Activated T-helper 2 cell treated with anti-CD3 and anti-CD28 coated beads, Interferon-gamma antibody, Interleukin-2, Interleukin-4, amounts not matched to agents 10 μg/mL and 5 μg/mL and 100 μg/mL, durations not matched to agents 14 hours and 24 hours and 36 hours (primary cell): ENCODE results near the gene CUX1. TPM values are rescaled to one million over a fixed set of nuclear protein-coding genes. Genes with fewer than 3 reads are reported as not detected.
"Not testable (repeated sequence)": the region's sequence is repeated elsewhere in the genome, so short reads cannot be mapped to it uniquely, and the experiment has no call there.

Experiments used
- DNase-seq: peaks from one replicate; pipeline ENCODE4 v3.0.0; 2021; ENCODE audit warnings: low spot score
- H3K27ac Mint-ChIP-seq: one replicate; pipeline ENCODE4 v1.8.0; 2021; ENCODE audit warnings: mixed read lengths
- H3K27me3 Mint-ChIP-seq: one replicate; pipeline ENCODE4 v1.8.0; 2021; ENCODE audit warnings: low read depth, mixed read lengths
- H3K36me3 Mint-ChIP-seq: one replicate; pipeline ENCODE4 v1.8.0; 2021; ENCODE audit warnings: low read depth, mixed read lengths
- H3K4me1 Mint-ChIP-seq: one replicate; pipeline ENCODE4 v1.8.0; 2021; ENCODE audit warnings: low read depth, mixed read lengths
- H3K4me3 Mint-ChIP-seq: one replicate; pipeline ENCODE4 v1.8.0; 2021; ENCODE audit warnings: low read depth, mild to moderate bottlenecking, moderate library complexity, mixed read lengths
- H3K9me3 Mint-ChIP-seq: one replicate; pipeline ENCODE4 v1.8.0; 2021; ENCODE audit warnings: mixed read lengths
- intact Hi-C: fragments of 100-400 bp; cut with micrococcal nuclease; formaldehyde crosslinking; loops from one replicate; pipeline ENCODE4 v1.15.1; 2023
- total RNA-seq: library from RNA; stranded (reverse); gene quantifications from 2 replicates; pipeline ENCODE4 v1.2.3, GENCODE V29; 2022

The CUX1 gene
- total RNA-seq, 1 donor from 2014 or later, result 31.5 TPM

GRCh38 chr7:102230162-102230561, 412.7 kb downstream of the CUX1 start:
- intact Hi-C loops, result loop anchor here (10.0 kb wide), 1 partner anchor 625 kb away; no protein-coding TSS in a partner anchor
- H3K36me3 Mint-ChIP-seq, DNase-seq, H3K9me3 Mint-ChIP-seq, H3K4me1 Mint-ChIP-seq, H3K4me3 Mint-ChIP-seq, H3K27me3 Mint-ChIP-seq, H3K27ac Mint-ChIP-seq: not testable (repeated sequence)

- no peaks in the 10 kb centered on the region for H3K9me3 Mint-ChIP-seq
- H3K4me3 Mint-ChIP-seq, result no peak overlapping the region
- H3K4me1 Mint-ChIP-seq, result no peaks in the 10 kb centered on the region
- no peaks in the 10 kb centered on the region for H3K27me3 Mint-ChIP-seq
- H3K36me3 Mint-ChIP-seq, result peaks cover 3% of the 10 kb centered on the region
- H3K27ac Mint-ChIP-seq, result no peak overlapping the region
- no peak for DNase-seq
- intact Hi-C loops, result loop anchor here (10.0 kb wide), 1 partner anchor 626 kb away; no protein-coding TSS in a partner anchor
These were observed 413.2 kb downstream of the CUX1 start for GRCh38 chr7:102230593-102230992.

- intact Hi-C loops, result loop anchor here (10.0 kb wide), 1 partner anchor 628 kb away; no protein-coding TSS in a partner anchor
- no peak for DNase-seq
- Mint-ChIP-seq H3K27me3 (no peaks in the 10 kb centered on the region), H3K4me1 (no peaks in the 10 kb centered on the region), H3K36me3 (peaks cover 5% of the 10 kb centered on the region), H3K4me3 (no peak overlapping the region), H3K27ac (no peak overlapping the region), H3K9me3 (no peaks in the 10 kb centered on the region)
These were observed 415.3 kb downstream of the CUX1 start for GRCh38 chr7:102232611-102233286.

- H3K4me3 Mint-ChIP-seq, result no peak overlapping the region
- H3K4me1 Mint-ChIP-seq, result no peaks in the 10 kb centered on the region
- no peaks in the 10 kb centered on the region for H3K27me3 Mint-ChIP-seq
- peaks cover 5% of the 10 kb centered on the region for H3K36me3 Mint-ChIP-seq
- intact Hi-C loops, result loop anchor here (10.0 kb wide), 1 partner anchor 629 kb away; no protein-coding TSS in a partner anchor
- no peak overlapping the region for H3K27ac Mint-ChIP-seq
- no peaks in the 10 kb centered on the region for H3K9me3 Mint-ChIP-seq
- DNase-seq, result no peak
These were observed 416.7 kb downstream of the CUX1 start for GRCh38 chr7:102234131-102234530.

- Mint-ChIP-seq H3K4me3 (no peak overlapping the region), H3K36me3 (peaks cover 5% of the 10 kb centered on the region), H3K27ac (no peak overlapping the region), H3K9me3 (no peaks in the 10 kb centered on the region), H3K4me1 (no peaks in the 10 kb centered on the region), H3K27me3 (no peaks in the 10 kb centered on the region)
- intact Hi-C loops, result loop anchor here (10.0 kb wide), 1 partner anchor 630 kb away; no protein-coding TSS in a partner anchor
- DNase-seq, result no peak
These were observed 417.6 kb downstream of the CUX1 start for GRCh38 chr7:102234801-102235550.

GRCh38 chr7:102236102-102236501, 418.7 kb downstream of the CUX1 start:
- Mint-ChIP-seq H3K9me3 (no peaks in the 10 kb centered on the region), H3K4me1 (no peaks in the 10 kb centered on the region), H3K27me3 (no peaks in the 10 kb centered on the region), H3K27ac (no peak overlapping the region), H3K4me3 (no peak overlapping the region), H3K36me3 (peaks cover 5% of the 10 kb centered on the region)
- no peak for DNase-seq
- intact Hi-C loops, result loop anchor here (2.0 to 10.0 kb wide), 2 partner anchors 547 to 631 kb away; no protein-coding TSS in a partner anchor

- Mint-ChIP-seq H3K36me3 (peaks cover 5% of the 10 kb centered on the region), H3K4me3 (no peak overlapping the region), H3K4me1 (no peaks in the 10 kb centered on the region), H3K27me3 (no peaks in the 10 kb centered on the region), H3K27ac (no peak overlapping the region), H3K9me3 (no peaks in the 10 kb centered on the region)
- intact Hi-C loops, result loop anchor here (2.0 to 10.0 kb wide), 2 partner anchors 548 to 632 kb away; no protein-coding TSS in a partner anchor
- DNase-seq, result peak; percentile 16
These were observed 419.3 kb downstream of the CUX1 start for GRCh38 chr7:102236592-102237287.

- Mint-ChIP-seq H3K36me3 (peaks cover 3% of the 10 kb centered on the region), H3K27ac (no peak overlapping the region), H3K27me3 (no peaks in the 10 kb centered on the region), H3K9me3 (no peaks in the 10 kb centered on the region), H3K4me1 (no peaks in the 10 kb centered on the region), H3K4me3 (no peak overlapping the region)
- intact Hi-C loops, result loop anchor here (10.0 kb wide), 1 partner anchor 635 kb away; no protein-coding TSS in a partner anchor
- no peak for DNase-seq
These were observed 421.9 kb downstream of the CUX1 start for GRCh38 chr7:102239206-102239820.

- H3K27me3 Mint-ChIP-seq, result no peaks in the 10 kb centered on the region
- no peaks in the 10 kb centered on the region for H3K4me1 Mint-ChIP-seq
- H3K27ac Mint-ChIP-seq, result no peak overlapping the region
- no peaks in the 10 kb centered on the region for H3K36me3 Mint-ChIP-seq
- DNase-seq, result no peak
- no peaks in the 10 kb centered on the region for H3K9me3 Mint-ChIP-seq
- H3K4me3 Mint-ChIP-seq, result no peak overlapping the region
- intact Hi-C loops, result no loop called here
These were observed 424.0 kb downstream of the CUX1 start for GRCh38 chr7:102241431-102241830.

- DNase-seq, result no peak
- intact Hi-C loops, result no loop called here
These were observed 427.2 kb downstream of the CUX1 start for GRCh38 chr7:102244601-102245000.

GRCh38 chr7:102248081-102248455, 430.6 kb downstream of the CUX1 start:
- H3K9me3 Mint-ChIP-seq, result no peaks in the 10 kb centered on the region
- H3K4me1 Mint-ChIP-seq, result peaks cover 5% of the 10 kb centered on the region
- no peak for DNase-seq
- peaks cover 4% of the 10 kb centered on the region for H3K36me3 Mint-ChIP-seq
- H3K4me3 Mint-ChIP-seq, result no peak overlapping the region
- no peak overlapping the region for H3K27ac Mint-ChIP-seq
- intact Hi-C loops, result no loop called here
- no peaks in the 10 kb centered on the region for H3K27me3 Mint-ChIP-seq

More at GRCh38 chr7:102244601-102245000, 427.2 kb downstream of the CUX1 start:
- H3K27ac Mint-ChIP-seq, result no peak overlapping the region
- no peaks in the 10 kb centered on the region for H3K4me1 Mint-ChIP-seq
- H3K4me3 Mint-ChIP-seq, result no peak overlapping the region
- no peaks in the 10 kb centered on the region for H3K9me3 Mint-ChIP-seq
- H3K27me3 Mint-ChIP-seq, result no peaks in the 10 kb centered on the region
- peaks cover 3% of the 10 kb centered on the region for H3K36me3 Mint-ChIP-seq
